PC-9 (cell line): ENCODE measurements around the gene UTS2R. TPM values are rescaled to one million over a fixed set of nuclear protein-coding genes. Genes with fewer than 3 reads are reported as not detected.

Experiments
- Bru-seq: library from RNA; stranded (reverse); fragments of 400-500 nt; gene quantifications from one replicate; lab custom pipeline; 2021; lab: Mats Ljungman, UMichigan
- BruChase-seq, 2 experiments: library from RNA; stranded (reverse); fragments of 400-500 nt; gene quantifications; one replicate each; lab custom pipeline; 2021; lab: Mats Ljungman, UMichigan
- BruUV-seq: library from RNA; stranded (reverse); fragments of 400-500 nt; replicated peaks from 2 replicates; lab custom pipeline; 2021; lab: Mats Ljungman, UMichigan
- CTCF ChIA-PET: fragments of 300-600 bp; sonication (Branson Sonifier 250); formaldehyde crosslinking; loops from one replicate; lab custom pipeline; 2022; ENCODE audit warnings: antibody characterized with exemption; lab: Charles Lee
- POLR2A ChIA-PET: fragments of 300-600 bp; sonication (Branson Sonifier 250); formaldehyde crosslinking; loops from one replicate; lab custom pipeline; 2022; ENCODE audit warnings: antibody characterized with exemption; ENCODE audit not compliant: unreplicated experiment; lab: Charles Lee
- DNase-seq, 2 experiments: peaks; one replicate each; pipeline versions ENCODE4 v3.0.0 to v3.0.0-alpha.2; 2015 to 2022; ENCODE audit warnings: mixed read lengths in 1 of 2
- H2AFZ ChIP-seq: fragments of 200-600 bp; sonication (generic); 2 replicates; pipeline ENCODE4 v1.8.1; 2017; ENCODE audit warnings: antibody characterized with exemption
- H3F3A ChIP-seq: fragments of 200-600 bp; sonication (generic); 2 replicates; pipeline ENCODE4 v1.8.1; 2017; ENCODE audit warnings: antibody characterized with exemption, mild to moderate bottlenecking, low read depth; ENCODE audit not compliant: insufficient read depth
- H3K27ac ChIP-seq: fragments of 200-600 bp; sonication (generic); 2 replicates; pipeline ENCODE4 v1.6.1; 2016; ENCODE audit warnings: mixed run types
- H3K27me3 ChIP-seq: fragments of 200-600 bp; sonication (generic); 2 replicates; pipeline ENCODE4 v1.6.1; 2016; ENCODE audit warnings: low read depth, mixed run types; ENCODE audit not compliant: insufficient read depth
- H3K36me3 ChIP-seq: fragments of 200-600 bp; sonication (generic); 2 replicates; pipeline ENCODE4 v1.6.1; 2016; ENCODE audit warnings: low read depth, mixed run types
- H3K4me1 ChIP-seq: fragments of 200-600 bp; sonication (generic); replicated peaks from 2 replicates; pipeline ENCODE4 v1.6.1; 2016; ENCODE audit warnings: mixed run types; ENCODE audit not compliant: insufficient read depth
- H3K4me2 ChIP-seq: fragments of 200-600 bp; sonication (generic); 2 replicates; pipeline ENCODE4 v1.6.1; 2017; ENCODE audit warnings: mixed run types
- H3K4me3 ChIP-seq: fragments of 200-600 bp; sonication (generic); 2 replicates; pipeline ENCODE4 v1.6.1; 2016; ENCODE audit warnings: mixed run types
- H3K79me2 ChIP-seq: fragments of 200-600 bp; sonication (generic); 2 replicates; pipeline ENCODE4 v1.6.1; 2017; ENCODE audit warnings: low read depth, mixed run types
- H3K9me2 ChIP-seq: fragments of 200-600 bp; sonication (generic); 2 replicates; pipeline ENCODE4 v1.8.1; 2017; ENCODE audit warnings: mild to moderate bottlenecking; ENCODE audit not compliant: insufficient read depth
- H3K9me3 ChIP-seq: fragments of 200-600 bp; sonication (generic); 2 replicates; pipeline ENCODE4 v1.8.1; 2016; ENCODE audit warnings: low read depth; ENCODE audit not compliant: insufficient read depth
- H4K20me1 ChIP-seq: fragments of 200-600 bp; sonication (generic); 2 replicates; pipeline ENCODE4 v1.8.1; 2017; ENCODE audit not compliant: insufficient read depth
- EZH2 ChIP-seq: fragments of 200-600 bp; sonication (generic); IDR thresholded peaks from 2 replicates; pipeline ENCODE4 v1.8.0; 2017; ENCODE audit warnings: antibody characterized with exemption, low read depth
- intact Hi-C: fragments of 100-400 bp; cut with micrococcal nuclease; formaldehyde crosslinking; loops from one replicate; pipeline ENCODE4 v1.10.0; 2022; ENCODE audit not compliant: unreplicated experiment
- long read RNA-seq: library from polyadenylated mRNA; stranded (forward); transcript quantifications from one replicate; pipeline ENCODE4 v2.0.0, GENCODE V29; 2022
- total RNA-seq: library from RNA; stranded (reverse); gene quantifications from 2 replicates; pipeline ENCODE4 v1.2.3, GENCODE V29; 2021
- TF ChIP-seq, protein P1 (sequence below): fragments of 200-600 bp; sonication (generic); conservative IDR thresholded peaks from 2 replicates; pipeline ENCODE4 v1.6.1; 2017; ENCODE audit warnings: mixed run types, antibody characterized with exemption, mild to moderate bottlenecking, moderate library complexity

Gene UTS2R
- not detected in 2 replicates for total RNA-seq
- Bru-seq, nascent RNA: not detected
- not detected for BruChase-seq, experiment 1, labeled RNA remaining after a 2-hour chase
- BruChase-seq, experiment 2, labeled RNA remaining after a 6-hour chase: not detected
- long read RNA-seq: 0 reads

DNA sequence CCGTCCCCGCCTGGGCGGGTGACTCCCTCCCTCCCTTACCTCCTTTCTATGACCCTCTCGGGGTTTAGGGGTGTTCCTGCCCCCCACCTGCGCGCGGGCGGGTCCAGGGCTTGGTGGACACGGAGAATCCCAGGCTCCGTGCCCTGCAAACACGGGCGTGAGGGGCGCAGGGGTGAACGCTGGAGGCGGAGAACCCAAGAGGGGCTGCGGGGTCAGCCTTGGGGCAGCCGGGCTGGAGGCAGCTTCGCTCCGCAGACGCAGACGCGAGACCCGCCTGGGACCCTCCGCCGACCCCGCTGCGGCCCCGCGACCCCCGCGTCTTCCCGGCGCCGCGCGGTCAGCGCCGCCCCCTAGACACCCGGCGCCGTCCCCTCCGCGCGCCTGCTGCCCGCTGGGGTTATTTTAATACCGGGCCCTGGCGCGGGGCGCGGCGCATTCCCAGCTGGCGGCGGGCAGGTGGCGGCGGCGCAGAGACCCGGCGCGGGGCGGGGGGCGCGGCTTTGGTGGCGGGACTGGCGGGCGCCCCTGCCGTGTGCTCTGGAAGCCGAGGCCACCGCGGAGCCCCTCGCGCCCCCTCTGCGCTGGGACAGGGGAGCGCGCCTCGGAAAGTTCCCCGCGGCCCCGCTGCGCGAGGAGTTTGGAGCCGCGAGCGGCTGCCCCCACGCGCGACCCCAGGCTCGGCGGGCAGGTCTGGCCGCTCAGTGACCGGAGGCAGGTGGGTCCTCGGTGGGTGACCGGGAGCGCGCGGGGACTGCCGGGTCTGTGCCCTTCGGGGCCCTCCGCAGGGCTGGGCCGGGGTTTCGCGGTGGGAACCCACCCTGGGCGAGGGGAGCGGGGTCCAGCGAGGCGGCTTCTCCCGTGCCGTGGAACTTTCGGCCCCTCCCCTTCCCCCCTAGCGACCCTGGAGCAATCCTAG, at the start of gene UTS2R:
TSS of gene UTS2R (plus strand) at position 433 of the 916 bp plus-strand sequence. CDS start 2,560 bp downstream, outside the sequence.
- no peak within 1 kb of the TSS for H3K4me2 ChIP-seq
- no peaks in the 10 kb centered on the region for H4K20me1 ChIP-seq
- no peaks in the 10 kb centered on the region for H3F3A ChIP-seq
- H3K36me3 ChIP-seq: no peaks in the 10 kb centered on the region
- TF ChIP-seq EZH2: no peak
- TF ChIP-seq, protein P1, sequence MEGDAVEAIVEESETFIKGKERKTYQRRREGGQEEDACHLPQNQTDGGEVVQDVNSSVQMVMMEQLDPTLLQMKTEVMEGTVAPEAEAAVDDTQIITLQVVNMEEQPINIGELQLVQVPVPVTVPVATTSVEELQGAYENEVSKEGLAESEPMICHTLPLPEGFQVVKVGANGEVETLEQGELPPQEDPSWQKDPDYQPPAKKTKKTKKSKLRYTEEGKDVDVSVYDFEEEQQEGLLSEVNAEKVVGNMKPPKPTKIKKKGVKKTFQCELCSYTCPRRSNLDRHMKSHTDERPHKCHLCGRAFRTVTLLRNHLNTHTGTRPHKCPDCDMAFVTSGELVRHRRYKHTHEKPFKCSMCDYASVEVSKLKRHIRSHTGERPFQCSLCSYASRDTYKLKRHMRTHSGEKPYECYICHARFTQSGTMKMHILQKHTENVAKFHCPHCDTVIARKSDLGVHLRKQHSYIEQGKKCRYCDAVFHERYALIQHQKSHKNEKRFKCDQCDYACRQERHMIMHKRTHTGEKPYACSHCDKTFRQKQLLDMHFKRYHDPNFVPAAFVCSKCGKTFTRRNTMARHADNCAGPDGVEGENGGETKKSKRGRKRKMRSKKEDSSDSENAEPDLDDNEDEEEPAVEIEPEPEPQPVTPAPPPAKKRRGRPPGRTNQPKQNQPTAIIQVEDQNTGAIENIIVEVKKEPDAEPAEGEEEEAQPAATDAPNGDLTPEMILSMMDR: no peak
- no peaks in the 10 kb centered on the region for H3K9me3 ChIP-seq
- H3K9me2 ChIP-seq: no peaks in the 10 kb centered on the region
- intact Hi-C loops: no loop called here
- H3K27me3 ChIP-seq: no peaks in the 10 kb centered on the region
- no TSS peak for BruUV-seq
- ChIA-PET CTCF (no interaction called here), POLR2A (no interaction called here)
- no peak within 1 kb of the TSS for H3K27ac ChIP-seq
- H3K4me3 ChIP-seq: no peak within 1 kb of the TSS
- no peak for DNase-seq
- no peak within 1 kb of the TSS for H2AFZ ChIP-seq
- H3K79me2 ChIP-seq: no peaks in the 10 kb centered on the region
- no peaks in the 10 kb centered on the region for H3K4me1 ChIP-seq

DNA sequence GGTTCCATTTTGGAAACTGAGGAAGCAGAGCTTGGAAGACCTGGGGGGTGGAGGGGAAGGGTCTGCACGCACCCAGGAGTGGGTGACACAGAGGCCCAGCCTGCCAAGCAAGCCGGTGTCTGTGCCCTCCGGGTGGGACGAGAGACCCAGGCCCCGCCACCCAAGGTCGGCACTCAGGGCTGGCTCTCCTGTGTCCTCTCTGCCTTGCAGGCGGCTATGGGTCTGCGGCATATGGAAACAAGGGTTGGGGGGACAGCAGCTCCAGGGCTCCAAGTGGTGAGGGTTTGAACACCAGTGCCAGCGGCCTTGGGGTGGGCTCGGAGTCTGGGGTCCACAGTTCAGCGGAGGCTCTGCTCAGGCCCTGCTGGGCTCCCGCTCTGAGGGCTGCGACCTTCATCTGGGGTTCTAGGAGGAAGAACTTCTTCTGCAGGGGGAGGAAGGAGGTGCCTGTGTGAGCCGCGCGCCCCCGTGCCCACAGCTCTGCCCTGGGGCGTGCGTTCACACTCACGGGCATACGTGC, 49.6 kb upstream of the UTS2R start:
- intact Hi-C loops: loop anchor here (2.0 kb wide), 1 partner anchor 77 kb away; no protein-coding TSS in a partner anchor
- H3K27ac ChIP-seq: no peak overlapping the region
- no peaks in the 10 kb centered on the region for H3K36me3 ChIP-seq
- no peaks in the 10 kb centered on the region for H3F3A ChIP-seq
- H3K4me2 ChIP-seq: no peak overlapping the region
- BruUV-seq: no TSS peak
- no peaks in the 10 kb centered on the region for H3K9me2 ChIP-seq
- no peak for DNase-seq
- CTCF ChIA-PET: no interaction called here
- TF ChIP-seq, protein P1: no peak
- no peak for TF ChIP-seq EZH2
- POLR2A ChIA-PET: interaction anchor here (0.6 to 0.7 kb wide), 2 partner anchors 80 to 232 kb away, joined by 4 to 5 read pairs; no protein-coding TSS in a partner anchor
- H2AFZ ChIP-seq: no peak overlapping the region
- H3K4me1 ChIP-seq: no peaks in the 10 kb centered on the region
- no peak overlapping the region for H3K4me3 ChIP-seq
- no peaks in the 10 kb centered on the region for H4K20me1 ChIP-seq
- H3K9me3 ChIP-seq: no peaks in the 10 kb centered on the region
- H3K27me3 ChIP-seq: 0 out of 2 replicates have a peak, but pooled peaks cover 6% of the 10 kb centered on the region
- H3K79me2 ChIP-seq: no peaks in the 10 kb centered on the region
